Uterus (tissue), 2 donors: Measurements from ENCODE around the gene LRRC3C.

Experiments
- CTCF ChIP-seq, 4 experiments: fragments of 200-600 bp in 2 of 4; fragments of 450-650 bp in 2 of 4; sonication (generic) in 2 of 4; IDR thresholded peaks; one replicate each; pipeline ENCODE4 v1.5.1; 2016 to 2019; ENCODE audit warnings: antibody characterized with exemption in 4 of 4, mild to moderate bottlenecking in 2 of 4, moderate library complexity in 1 of 4
- POLR2A ChIP-seq, 2 donors: fragments of 450-650 bp; IDR thresholded peaks; one replicate each; pipeline ENCODE4 v1.6.1; 2016; ENCODE audit warnings: antibody characterized with exemption in 2 of 2, mild to moderate bottlenecking in 1 of 2, moderate library complexity in 1 of 2

DNA sequence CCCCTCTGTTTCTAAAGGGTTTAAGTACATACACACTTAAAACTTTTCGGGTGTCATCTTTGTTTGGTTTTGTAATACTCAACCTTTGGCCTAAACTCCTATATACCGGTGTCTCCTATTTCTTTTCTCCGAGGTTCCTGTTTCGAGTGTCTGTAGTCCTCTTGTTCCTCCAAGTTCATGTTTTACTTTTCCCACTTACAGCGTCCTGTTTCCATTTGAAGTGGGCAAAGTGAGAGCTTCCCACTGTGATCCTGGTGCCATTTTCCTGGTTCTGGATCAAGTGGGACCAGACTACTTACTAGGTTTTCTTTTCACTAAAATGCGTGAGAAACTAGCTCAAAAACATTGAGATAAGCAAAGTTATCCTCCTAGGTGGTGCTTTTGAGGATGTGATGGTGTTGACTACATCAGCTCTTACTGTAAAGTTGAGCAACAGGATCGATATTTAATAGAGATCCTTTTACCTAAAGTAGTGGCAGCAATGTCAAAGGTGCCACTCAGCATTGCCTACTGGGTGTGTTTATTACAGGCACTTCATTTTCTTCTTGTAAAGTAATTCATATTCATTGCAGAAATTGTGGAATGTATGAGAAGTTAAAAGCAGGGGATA, 54.3 kb downstream of the LRRC3C start:
- TF ChIP-seq CTCF (IDR thresholded peaks at IDR 0.05) (no peak), POLR2A (IDR thresholded peaks at IDR 0.05) (no peak)
